Adrenal gland (tissue), 12 donors: ENCODE results near the gene NCF4. TPM values are rescaled to one million over a fixed set of nuclear protein-coding genes. Genes with fewer than 3 reads are reported as not detected.

Experiments used
- DNase-seq, 7 donors: peaks; one replicate each; pipeline ENCODE4 v3.0.0-alpha.2; 2019 to 2020
- H3K27ac ChIP-seq, 5 donors: fragments of 200-600 bp; sonication (generic) in 4 of 5; 1 replicate in 3 of 5; 2 replicates in 2 of 5; pipeline versions ENCODE4 v1.5.1 to v1.8.0; 2016 to 2020; ENCODE audit warnings: mild to moderate bottlenecking in 1 of 5
- H3K27me3 ChIP-seq: fragments of 200-600 bp; 2 replicates; pipeline ENCODE4 v1.8.0; 2021
- H3K36me3 ChIP-seq, 2 donors: fragments of 200-600 bp; replicated peaks in 1 of 2; 1 replicate in 1 of 2; 2 replicates in 1 of 2; pipeline versions ENCODE4 v1.5.1 to v1.8.0; 2018 to 2022
- H3K4me1 ChIP-seq, 2 donors: fragments of 200-600 bp; replicated peaks in 1 of 2; 1 replicate in 1 of 2; 2 replicates in 1 of 2; pipeline versions ENCODE4 v1.5.1 to v1.8.0; 2018 to 2021
- H3K4me3 ChIP-seq, 4 donors: fragments of 200-600 bp; sonication (generic) in 3 of 4; one replicate each; pipeline ENCODE4 v1.5.1; 2016 to 2018
- H3K9me3 ChIP-seq, 3 donors: fragments of 200-600 bp; sonication (generic) in 1 of 3; replicated peaks in 1 of 3; 1 replicate in 2 of 3; 2 replicates in 1 of 3; pipeline versions ENCODE4 v1.5.1 to v1.8.0; 2016 to 2021
- POLR2A ChIP-seq, 2 donors: fragments of 450-650 bp; IDR thresholded peaks; one replicate each; pipeline ENCODE4 v1.6.1; 2017; ENCODE audit warnings: antibody characterized with exemption in 2 of 2, mild to moderate bottlenecking in 2 of 2, moderate library complexity in 1 of 2
- WGBS, 4 donors: extraction: QIAGEN DNeasy Blood & Tissue Kit in 2 of 4; methylation state at CpG; one replicate each; pipeline versions ENCODE4 v1.1.5 to v1.1.7; 2013 to 2017; 5-methylcytosine and 5-hydroxymethylcytosine counted together
- intact Hi-C, 2 donors: fragments of 100-400 bp; cut with DNase I; formaldehyde crosslinking; loops; one replicate each; pipeline versions ENCODE4 v1.14.1 to v1.15.0; 2022 to 2023
- polyA plus RNA-seq, 3 donors: library from polyadenylated mRNA; stranded (reverse); fragments of 200-250 nt in 2 of 3; fragments of 350-450 nt in 1 of 3; fragmentation: Illumina TruSeq in 1 of 3; extraction: RNeasy Lipid Tissue Mini Kit (QIAGEN cat#74804) in 1 of 3; gene quantifications; one replicate each; pipeline ENCODE4 v1.2.3, GENCODE V29; 2013 to 2014
- total RNA-seq, 9 donors: library from RNA; depleted of rRNA in 4 of 9; stranded (reverse); fragments of >200 nt in 4 of 9; fragments of 120-200 nt in 1 of 9; fragmentation: NEBNext Ultra II Directional in 1 of 9; extraction: Animal tissue kit (Norgen Biotek cat#: 25700) in 1 of 9; gene quantifications; one replicate each; pipeline versions ENCODE4 v1.1.0 to v1.2.4, GENCODE V29; 2013 to 2023
- TF ChIP-seq, protein P1 (sequence below), 6 experiments: fragments of 450-650 bp in 4 of 6; fragments of 200-600 bp in 2 of 6; sonication (generic) in 1 of 6; IDR thresholded peaks; 1 replicate in 5 of 6; 2 replicates in 1 of 6; pipeline versions ENCODE4 v1.5.1 to v1.8.0; 2016 to 2021; ENCODE audit warnings: antibody characterized with exemption in 6 of 6, mild to moderate bottlenecking in 2 of 6, moderate library complexity in 1 of 6
- donor health status: healthy with polysubstance abuse.
- donor health status: Bipolar disorder and iron deficiency.
- donor health status: DM: yes; HTN: yes; CAD: no.
- donor health status: DM: no; HTN: no; CAD: no.
- donor health status: DM: no; HTN: no; CAD: no.
- donor health status: DM: yes; HTN: yes; CAD: no.

Gene NCF4
- total and polyA plus RNA-seq, 12 donors: 2.0 to 58.1 (median 23.2) TPM

DNA sequence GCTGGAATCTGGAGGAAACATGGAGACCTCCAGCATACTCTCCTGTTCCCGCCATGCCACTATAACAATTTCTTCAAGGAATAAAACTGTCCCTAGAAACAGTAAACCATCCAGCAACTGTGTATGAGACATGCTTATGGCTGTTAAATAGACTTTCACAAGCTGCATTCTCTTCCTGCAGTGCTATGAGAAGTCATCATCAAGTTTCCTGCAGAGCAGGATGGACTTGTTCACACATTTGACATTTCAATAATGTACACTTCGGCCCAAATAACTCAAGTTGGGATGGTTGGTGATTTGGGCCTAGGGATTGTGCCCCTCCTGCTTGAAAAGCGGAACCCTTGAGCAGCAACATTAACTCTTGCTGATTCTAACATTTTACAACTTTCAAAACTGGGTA is 32.5 kb downstream of the NCF4 start:
- Histone ChIP-seq H3K4me3 (no peak overlapping the region), H3K36me3 (no peaks in the 10 kb centered on the region), H3K27me3 (peaks cover 7% of the 10 kb centered on the region), H3K9me3 (no peaks in the 10 kb centered on the region), H3K27ac (no peak overlapping the region), H3K4me1 (no peaks in the 10 kb centered on the region)
- 75 to 80% (median 76%) methylated on average over 3 of the region's 3 CpGs for WGBS, 4 donors
- no peak for DNase-seq
- TF ChIP-seq, protein P1, sequence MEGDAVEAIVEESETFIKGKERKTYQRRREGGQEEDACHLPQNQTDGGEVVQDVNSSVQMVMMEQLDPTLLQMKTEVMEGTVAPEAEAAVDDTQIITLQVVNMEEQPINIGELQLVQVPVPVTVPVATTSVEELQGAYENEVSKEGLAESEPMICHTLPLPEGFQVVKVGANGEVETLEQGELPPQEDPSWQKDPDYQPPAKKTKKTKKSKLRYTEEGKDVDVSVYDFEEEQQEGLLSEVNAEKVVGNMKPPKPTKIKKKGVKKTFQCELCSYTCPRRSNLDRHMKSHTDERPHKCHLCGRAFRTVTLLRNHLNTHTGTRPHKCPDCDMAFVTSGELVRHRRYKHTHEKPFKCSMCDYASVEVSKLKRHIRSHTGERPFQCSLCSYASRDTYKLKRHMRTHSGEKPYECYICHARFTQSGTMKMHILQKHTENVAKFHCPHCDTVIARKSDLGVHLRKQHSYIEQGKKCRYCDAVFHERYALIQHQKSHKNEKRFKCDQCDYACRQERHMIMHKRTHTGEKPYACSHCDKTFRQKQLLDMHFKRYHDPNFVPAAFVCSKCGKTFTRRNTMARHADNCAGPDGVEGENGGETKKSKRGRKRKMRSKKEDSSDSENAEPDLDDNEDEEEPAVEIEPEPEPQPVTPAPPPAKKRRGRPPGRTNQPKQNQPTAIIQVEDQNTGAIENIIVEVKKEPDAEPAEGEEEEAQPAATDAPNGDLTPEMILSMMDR (IDR thresholded peaks at IDR 0.05): no peak
- TF ChIP-seq POLR2A (IDR thresholded peaks at IDR 0.05): no peak
- intact Hi-C loops: no loop called here

DNA sequence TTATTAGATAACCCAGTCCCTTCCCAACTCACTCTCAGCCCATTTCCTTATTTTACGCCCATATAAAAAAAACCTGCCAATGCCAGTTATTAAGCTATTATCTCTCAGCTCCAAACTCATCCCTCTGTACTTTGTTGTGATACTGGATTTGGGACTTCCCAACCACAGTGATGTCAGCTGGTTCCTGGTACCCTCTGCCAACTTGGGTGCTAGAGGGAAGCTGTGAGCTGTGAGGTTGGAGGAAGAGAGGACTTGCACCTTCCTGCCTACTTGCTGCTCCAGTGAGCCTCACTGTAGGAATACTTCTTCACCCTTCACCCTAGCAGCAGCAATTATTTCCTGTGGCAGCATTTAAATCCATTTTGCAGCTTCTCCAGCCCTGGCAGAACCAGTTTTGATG is 33.5 kb downstream of the NCF4 start:
- H3K4me3 ChIP-seq: no peak overlapping the region
- H3K27ac ChIP-seq: no peak overlapping the region
- peaks cover 10% of the 10 kb centered on the region for H3K27me3 ChIP-seq
- DNase-seq: no peak
- WGBS, 4 donors: 84 to 92% (median 85%) methylated on average over 1 of the region's 1 CpG
- H3K4me1 ChIP-seq: no peaks in the 10 kb centered on the region
- no peaks in the 10 kb centered on the region for H3K9me3 ChIP-seq
- no peak for TF ChIP-seq POLR2A (IDR thresholded peaks at IDR 0.05)
- TF ChIP-seq, protein P1 (IDR thresholded peaks at IDR 0.05): no peak
- H3K36me3 ChIP-seq: no peaks in the 10 kb centered on the region
- intact Hi-C loops: no loop called here

DNA sequence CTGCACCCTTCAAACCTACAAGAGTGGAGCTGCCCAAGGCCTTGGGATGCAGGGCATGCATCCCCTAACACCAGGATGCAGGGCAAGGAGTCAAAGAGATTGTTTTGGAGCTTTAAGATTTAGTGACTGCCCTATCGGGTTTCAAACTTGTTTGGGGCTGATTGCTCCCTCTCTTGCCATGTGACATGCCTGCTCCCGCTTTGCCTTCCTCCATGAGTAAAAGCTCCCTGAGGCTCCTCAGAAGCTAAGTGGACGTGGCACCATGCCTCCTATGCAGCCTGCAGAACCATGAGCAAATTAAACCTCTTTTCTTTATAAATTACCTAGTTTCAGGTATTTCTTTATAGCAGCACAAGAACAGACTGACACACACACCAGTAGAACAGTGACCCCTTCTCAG is 36.8 kb downstream of the NCF4 start:
- whole genome bisulfite sequencing, 4 donors: 59 to 73% (median 60%) methylated on average over 3 of the region's 3 CpGs
- intact Hi-C loops: no loop called here

DNA sequence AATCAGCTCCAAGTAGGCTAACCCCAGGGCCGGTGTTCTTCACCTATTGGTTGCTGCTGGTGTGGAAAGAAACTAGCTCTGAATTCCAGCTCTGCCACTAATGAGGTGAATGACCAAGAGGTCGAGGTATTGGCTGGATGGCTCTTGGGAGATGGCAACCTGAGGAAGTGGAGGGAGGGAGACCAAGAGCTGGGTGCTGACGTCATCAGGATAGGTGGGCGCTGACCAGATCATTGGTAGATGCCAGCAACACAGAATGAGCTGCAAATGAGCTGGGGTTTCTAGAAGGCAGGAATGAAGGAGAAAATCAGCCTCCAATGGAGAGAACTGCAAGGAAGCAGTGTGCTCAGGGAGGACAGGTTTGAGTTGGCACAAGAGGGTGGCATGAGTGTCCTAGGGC is 37.9 kb downstream of the NCF4 start:
- intact Hi-C loops: no loop called here
- no peaks in the 10 kb centered on the region for H3K36me3 ChIP-seq
- H3K4me1 ChIP-seq: no peaks in the 10 kb centered on the region
- 73 to 76% (median 76%) methylated on average over 4 of the region's 4 CpGs for WGBS, 4 donors
- no peak overlapping the region for H3K27ac ChIP-seq
- peaks cover 10% of the 10 kb centered on the region for H3K27me3 ChIP-seq
- H3K4me3 ChIP-seq: no peak overlapping the region
- TF ChIP-seq, protein P1 (IDR thresholded peaks at IDR 0.05): no peak
- no peak for TF ChIP-seq POLR2A (IDR thresholded peaks at IDR 0.05)
- no peak for DNase-seq
- H3K9me3 ChIP-seq: no peaks in the 10 kb centered on the region

More for the DNA sequence above, 36.8 kb downstream of the NCF4 start:
- DNase-seq: no peak
- Histone ChIP-seq H3K4me3 (no peak overlapping the region), H3K36me3 (no peaks in the 10 kb centered on the region), H3K4me1 (no peaks in the 10 kb centered on the region), H3K27me3 (peaks cover 10% of the 10 kb centered on the region), H3K27ac (no peak overlapping the region), H3K9me3 (no peaks in the 10 kb centered on the region)
- no peak for TF ChIP-seq POLR2A (IDR thresholded peaks at IDR 0.05)
- TF ChIP-seq, protein P1 (IDR thresholded peaks at IDR 0.05): no peak
